GM19438 (cell line): Measurements from ENCODE around the gene OPRM1.
"Not testable (repeated sequence)": the region's sequence is repeated elsewhere in the genome, so short reads cannot be mapped to it uniquely, and the experiment has no call there.

Experiments
- ATAC-seq: cut with Tn5 transposase; IDR thresholded peaks from one replicate; pipeline ENCODE4 v1.9.1; 2021; ENCODE audit warnings: low read depth; ENCODE audit not compliant: unreplicated experiment

OPRM1 gene

GRCh38 chr6:154039231-154039842, at the start of gene OPRM1:
Gene OPRM1 (plus strand): TSS chr6:154039240. CDS start chr6:154039545, 305 bp downstream.
- ATAC-seq = no peak

- ATAC-seq = no peak
Measured at GRCh38 chr6:153989989-153990388, 49.1 kb upstream of the OPRM1 start.

GRCh38 chr6:153994004-153994403, 45.0 kb upstream of the OPRM1 start:
- ATAC-seq = no peak

DNA sequence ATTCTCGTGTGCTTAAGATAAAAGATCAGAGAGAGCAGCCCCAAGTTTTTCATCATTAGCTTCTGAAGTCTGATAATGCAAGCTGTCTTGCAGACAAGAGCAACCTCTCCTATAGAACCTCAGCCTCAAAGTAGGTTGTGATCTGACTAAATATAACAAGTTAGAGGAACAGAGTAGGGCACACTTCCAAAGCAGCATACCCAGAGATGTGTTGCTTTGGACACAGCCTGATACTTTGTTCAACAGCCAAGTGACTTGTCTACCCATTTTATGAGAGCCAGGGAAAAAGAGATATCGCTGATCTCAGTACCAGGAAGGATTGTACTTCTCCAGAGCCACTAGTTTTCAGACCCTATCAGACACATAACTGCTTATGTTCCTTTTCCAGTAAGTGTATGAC, 44.2 kb upstream of the OPRM1 start:
- no peak for ATAC-seq

DNA sequence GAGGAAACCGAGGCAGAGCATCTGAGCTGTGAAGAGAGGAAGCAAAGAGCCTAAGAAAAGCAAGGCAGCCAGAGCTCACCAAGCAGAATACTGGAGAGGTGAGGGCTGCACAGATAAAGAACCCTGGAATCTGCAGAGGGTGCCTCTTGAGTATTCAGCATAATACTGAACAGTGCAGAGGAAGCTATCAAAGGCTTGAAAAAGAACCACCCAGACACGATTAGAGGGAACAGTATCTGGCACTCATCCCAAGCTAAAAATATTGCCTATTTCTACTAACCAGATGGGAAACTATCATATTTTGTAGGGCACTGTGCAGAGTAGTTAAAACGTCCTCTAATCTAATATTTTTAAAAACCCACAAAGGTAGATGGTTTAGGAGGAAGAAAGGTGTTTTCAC, 41.8 kb upstream of the OPRM1 start:
- ATAC-seq = no peak

GRCh38 chr6:154001494-154002285, 37.4 kb upstream of the OPRM1 start:
- ATAC-seq = no peak

GRCh38 chr6:154002894-154003293, 36.1 kb upstream of the OPRM1 start:
- ATAC-seq = no peak

GRCh38 chr6:154010371-154010770, 28.7 kb upstream of the OPRM1 start:
- ATAC-seq = no peak

DNA sequence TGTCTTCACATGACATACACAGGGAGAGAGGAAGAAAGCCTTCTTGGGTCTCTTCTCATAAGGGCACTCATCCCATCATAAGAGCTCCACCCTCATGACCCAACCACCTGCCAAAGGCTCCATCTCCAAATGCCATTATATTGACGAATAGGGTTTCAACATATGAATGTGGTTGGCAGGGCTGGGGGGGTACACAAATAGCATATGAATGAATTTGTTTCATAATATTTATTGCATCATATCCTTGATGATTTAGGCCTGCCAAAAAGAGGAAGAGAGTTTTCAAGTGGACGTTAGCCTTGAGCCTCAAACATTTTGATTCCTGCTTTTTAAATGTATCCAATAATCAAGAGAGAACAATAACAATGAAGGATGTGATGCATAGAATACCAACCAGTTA, 26.2 kb upstream of the OPRM1 start:
- no peak for ATAC-seq

DNA sequence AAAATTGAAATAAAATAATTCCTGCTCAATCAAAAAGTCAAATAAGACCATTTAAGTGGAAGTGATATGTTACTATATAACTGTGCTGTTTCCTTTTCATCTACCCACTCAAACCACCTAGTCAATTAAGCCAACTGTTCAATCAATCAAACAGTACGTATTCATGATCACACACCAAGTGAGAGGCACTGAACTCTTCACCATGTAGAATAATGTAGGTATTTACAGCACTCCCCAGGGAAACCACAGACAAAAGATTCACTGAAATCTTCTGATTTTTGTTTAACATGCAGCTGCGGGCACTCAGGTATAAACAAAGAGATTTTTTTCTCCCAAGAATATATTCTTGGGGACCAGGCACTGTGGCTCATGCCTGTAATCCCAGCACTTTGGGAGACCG, 21.3 kb upstream of the OPRM1 start:
- ATAC-seq = no peak

GRCh38 chr6:154030646-154031045, 8.4 kb upstream of the OPRM1 start:
- ATAC-seq = no peak

DNA sequence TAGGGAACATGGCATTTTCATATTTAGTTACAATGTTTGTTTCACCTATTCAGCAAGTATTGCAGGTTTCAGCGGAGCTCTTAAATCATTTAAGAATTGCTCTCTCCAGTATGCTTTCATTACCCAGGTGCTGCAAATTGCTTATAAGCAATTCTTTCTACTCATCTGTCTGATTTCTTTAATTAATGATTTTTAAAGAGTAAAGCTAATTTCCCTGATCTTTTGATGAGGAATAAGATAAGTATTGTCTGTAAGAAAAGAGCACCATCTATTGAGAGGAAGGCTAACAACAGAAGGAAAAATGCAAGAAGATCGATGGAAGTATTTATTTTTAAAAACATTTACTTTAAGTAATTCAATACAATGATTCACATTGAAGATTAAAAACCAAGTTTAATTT, 2.0 kb downstream of the OPRM1 start:
- ATAC-seq = no peak

DNA sequence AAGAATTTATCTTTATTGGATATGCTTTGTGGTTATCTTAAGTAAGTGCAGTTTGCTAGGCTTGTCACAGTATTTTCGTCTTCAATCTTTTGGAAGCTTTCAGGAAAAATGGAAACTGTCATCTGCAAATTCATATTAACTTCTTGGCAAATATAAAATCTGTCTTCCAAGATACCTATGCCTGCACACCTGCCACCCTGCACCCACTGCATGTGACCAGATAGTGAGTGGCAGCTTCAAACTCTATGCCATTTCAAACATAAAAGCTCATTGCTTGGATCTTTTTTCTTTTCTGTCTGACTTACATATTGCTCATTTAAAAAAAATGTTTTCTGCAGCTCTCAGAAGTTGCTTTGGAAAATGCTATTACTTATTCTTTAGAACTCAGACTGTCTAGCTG, 14.1 kb downstream of the OPRM1 start:
- ATAC-seq = no peak

- no peak for ATAC-seq
Measured at GRCh38 chr6:154056536-154056935, 17.5 kb downstream of the OPRM1 start.

DNA sequence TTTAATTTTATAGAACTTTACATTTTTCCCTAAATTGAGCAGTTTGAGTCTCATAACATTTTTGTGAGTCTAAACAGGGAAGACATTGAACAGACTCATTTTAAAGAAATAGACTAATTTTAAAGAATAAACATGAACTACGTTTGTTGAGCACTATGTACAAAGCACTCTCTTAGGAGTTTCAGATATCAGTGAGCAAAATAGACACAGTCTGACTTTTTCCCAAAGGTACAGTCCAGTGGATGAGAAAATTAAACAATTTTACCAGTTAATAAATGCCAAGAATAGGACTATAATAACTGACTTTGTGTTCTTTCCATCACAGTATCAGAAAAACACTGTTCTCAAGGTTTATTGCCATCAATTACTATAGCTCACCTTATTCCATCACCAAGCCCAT, 18.1 kb downstream of the OPRM1 start:
- ATAC-seq = no peak

DNA sequence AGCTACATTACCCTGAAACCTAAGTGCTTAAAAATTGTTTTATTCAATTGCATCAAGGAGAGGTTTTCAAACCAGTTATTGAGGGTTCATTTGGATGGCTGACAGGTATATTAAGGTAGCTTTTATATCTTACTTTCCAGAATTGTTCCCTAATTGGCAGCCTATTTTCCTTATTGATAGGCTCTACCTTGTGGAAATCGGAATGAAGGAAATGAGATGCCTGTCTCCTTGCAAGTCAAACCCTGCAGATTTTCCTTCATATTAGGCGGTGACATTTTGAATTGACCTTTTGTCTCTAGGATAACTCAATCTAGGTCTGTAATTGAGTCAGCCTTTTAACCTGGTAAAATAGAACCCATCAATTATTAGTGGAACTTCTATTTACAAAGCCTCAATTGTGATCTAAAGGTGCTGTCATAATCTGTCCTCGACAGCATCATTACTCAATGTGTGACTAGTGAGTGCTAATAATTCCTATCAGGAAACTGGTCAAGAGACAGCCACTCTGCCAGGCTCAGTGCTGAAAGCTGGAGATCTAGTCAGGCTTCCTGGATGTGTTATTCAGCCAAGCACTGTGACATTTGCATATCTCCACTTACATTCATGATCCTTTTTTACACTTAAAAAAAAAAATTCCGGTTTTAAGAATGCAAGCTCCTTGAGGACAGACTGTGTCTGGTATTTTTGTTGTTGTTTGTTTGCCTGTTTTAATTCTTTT, 20.1 kb downstream of the OPRM1 start:
- ATAC-seq = no peak

- no peak for ATAC-seq
Measured at GRCh38 chr6:154060076-154060475, 21.0 kb downstream of the OPRM1 start.

DNA sequence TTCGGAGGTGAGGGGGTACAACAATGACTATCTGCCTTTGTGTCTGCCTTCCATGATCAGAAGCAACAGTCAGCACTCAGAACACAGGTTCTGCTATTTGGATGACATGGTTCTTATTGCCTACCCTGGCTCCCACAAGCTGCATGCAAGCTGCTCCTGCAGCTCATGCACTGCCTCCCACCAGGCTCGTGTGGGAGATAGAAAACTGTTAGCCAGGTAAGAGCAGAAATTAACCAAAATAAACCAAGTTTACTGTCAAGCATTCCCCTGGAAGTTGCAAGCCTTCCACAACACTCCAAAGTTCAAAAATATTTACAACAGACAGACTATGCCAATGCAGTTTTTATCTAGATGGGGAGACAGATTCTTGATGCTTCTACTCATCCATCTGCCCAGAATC, 31.0 kb downstream of the OPRM1 start:
- no peak for ATAC-seq

GRCh38 chr6:154070657-154071056, 31.6 kb downstream of the OPRM1 start:
- ATAC-seq = no peak

DNA sequence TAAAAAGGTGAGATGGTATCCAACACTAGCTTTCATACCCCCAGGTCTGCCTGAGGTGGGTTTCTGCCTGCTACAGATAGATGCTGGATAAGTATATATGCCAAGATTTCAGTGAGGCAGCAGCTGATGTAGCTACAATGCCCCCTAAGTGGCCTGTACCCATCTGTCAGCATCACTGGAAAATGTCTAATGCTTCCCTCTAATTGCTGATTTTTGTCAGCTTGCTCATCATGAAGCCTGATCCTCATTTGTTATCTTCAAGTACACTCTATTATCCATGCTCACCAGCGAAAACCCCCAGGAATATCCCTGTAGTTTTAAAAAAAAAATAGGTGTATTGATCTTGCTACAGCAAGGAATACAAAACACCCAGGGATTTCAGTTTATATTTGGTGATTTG, 32.2 kb downstream of the OPRM1 start:
- no peak for ATAC-seq

- ATAC-seq = no peak
Measured at GRCh38 chr6:154071711-154072110, 32.7 kb downstream of the OPRM1 start.

- ATAC-seq = not testable (repeated sequence)
Measured at GRCh38 chr6:154078596-154078995, 39.6 kb downstream of the OPRM1 start.
